Motor neuron (in vitro differentiated cells): ENCODE results near the gene MRPL52. TPM values are rescaled to one million over a fixed set of nuclear protein-coding genes. Genes with fewer than 3 reads are reported as not detected.
A peak's percentile ranks its signal among the peaks of the same experiment; 100 is the strongest.

Source experiments
- ATAC-seq, 8 experiments: fragments of 200-7000 bp; cut with Tn5 transposase; replicated peaks in 6 of 8; 2 replicates each; pipeline ENCODE4 v1.8.0; 2021; ENCODE audit warnings: mild to moderate bottlenecking in 8 of 8, moderate library complexity in 8 of 8
- H3K27ac ChIP-seq, 2 donors: fragments of 250-450 bp; sonication (Bioruptor Pico); 2 replicates each; pipeline ENCODE4 v1.9.0; 2021; ENCODE audit warnings: antibody characterized with exemption in 2 of 2, mild to moderate bottlenecking in 2 of 2, moderate library complexity in 1 of 2
- H3K4me1 ChIP-seq, 2 donors: fragments of 250-450 bp; sonication (Bioruptor Pico); replicated peaks in 1 of 2; 2 replicates each; pipeline ENCODE4 v1.6.1; 2021; ENCODE audit warnings: antibody characterized with exemption in 2 of 2, mild to moderate bottlenecking in 2 of 2, moderate library complexity in 1 of 2
- H3K4me3 ChIP-seq, 5 donors: fragments of 250-450 bp; sonication (Bioruptor Pico); 2 replicates each; pipeline ENCODE4 v1.9.0; 2021; ENCODE audit warnings: antibody characterized with exemption in 5 of 5, mild to moderate bottlenecking in 5 of 5, moderate library complexity in 4 of 5
- WGBS, 10 experiments: fragments of 450-650 bp; shearing (Covaris generic); methylation state at CpG; one replicate each; pipeline ENCODE4 v1.0.0; 2022; 5-methylcytosine and 5-hydroxymethylcytosine counted together
- in situ Hi-C, 9 experiments: fragments of 400-800 bp; cut with MboI; loops; one replicate each; pipeline ENCODE4 v1.15.0; 2021; ENCODE audit warnings: low sequenced_read_pairs in 9 of 9, low pct_unique_long_range_greater_than_20kb in 2 of 9; ENCODE audit not compliant: unreplicated experiment in 9 of 9
- total RNA-seq, 8 experiments: library from RNA; unstranded; fragments of 300-600 nt; gene quantifications; 2 replicates each; pipeline versions ENCODE4 v1.2.3 to v1.2.4, GENCODE V29; 2022

The MRPL52 gene
- total RNA-seq, 8 experiments from 2014 or later: 60.7 to 112 (median 87.1) TPM

DNA sequence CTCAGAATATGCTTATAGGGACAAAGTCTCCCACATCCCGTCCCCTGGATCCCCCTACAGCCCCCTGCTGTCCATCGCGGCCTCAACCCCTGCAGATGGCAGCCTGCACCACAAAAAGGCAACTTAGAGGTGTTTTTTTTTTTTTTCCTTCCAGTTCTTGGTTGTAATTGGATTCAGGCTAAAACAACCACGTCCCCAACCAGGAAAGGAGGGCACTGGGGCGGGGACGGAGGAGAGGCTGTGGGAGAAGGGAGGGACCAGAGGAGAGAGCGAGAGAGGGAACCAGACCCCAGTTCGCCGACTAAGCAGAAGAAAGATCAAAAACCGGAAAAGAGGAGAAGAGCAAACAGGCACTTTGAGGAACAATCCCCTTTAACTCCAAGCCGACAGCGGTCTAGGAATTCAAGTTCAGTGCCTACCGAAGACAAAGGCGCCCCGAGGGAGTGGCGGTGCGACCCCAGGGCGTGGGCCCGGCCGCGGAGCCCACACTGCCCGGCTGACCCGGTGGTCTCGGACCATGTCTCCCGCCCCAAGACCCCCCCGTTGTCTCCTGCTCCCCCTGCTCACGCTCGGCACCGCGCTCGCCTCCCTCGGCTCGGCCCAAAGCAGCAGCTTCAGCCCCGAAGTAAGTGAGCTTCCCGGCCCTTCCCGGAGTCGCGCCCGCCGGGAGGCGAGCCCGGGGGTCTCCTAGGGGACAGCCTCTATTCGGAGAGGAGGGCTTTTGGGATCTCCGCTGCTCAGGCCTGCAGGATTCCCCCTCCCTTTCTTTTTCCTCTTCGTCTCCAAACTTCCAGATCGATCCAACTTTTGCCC is 6.8 kb downstream of the MRPL52 start, which contains the start of gene MMP14:
Gene MMP14 (plus strand): TSS at position 285 of the 813 bp plus-strand sequence. CDS start 233 bp downstream, at position 518.
- in situ Hi-C loops: loop anchor here in 2 of 9 experiments (25.0 kb wide), 2 partner anchors 274 to 449 kb away; no protein-coding TSS in a partner anchor

DNA sequence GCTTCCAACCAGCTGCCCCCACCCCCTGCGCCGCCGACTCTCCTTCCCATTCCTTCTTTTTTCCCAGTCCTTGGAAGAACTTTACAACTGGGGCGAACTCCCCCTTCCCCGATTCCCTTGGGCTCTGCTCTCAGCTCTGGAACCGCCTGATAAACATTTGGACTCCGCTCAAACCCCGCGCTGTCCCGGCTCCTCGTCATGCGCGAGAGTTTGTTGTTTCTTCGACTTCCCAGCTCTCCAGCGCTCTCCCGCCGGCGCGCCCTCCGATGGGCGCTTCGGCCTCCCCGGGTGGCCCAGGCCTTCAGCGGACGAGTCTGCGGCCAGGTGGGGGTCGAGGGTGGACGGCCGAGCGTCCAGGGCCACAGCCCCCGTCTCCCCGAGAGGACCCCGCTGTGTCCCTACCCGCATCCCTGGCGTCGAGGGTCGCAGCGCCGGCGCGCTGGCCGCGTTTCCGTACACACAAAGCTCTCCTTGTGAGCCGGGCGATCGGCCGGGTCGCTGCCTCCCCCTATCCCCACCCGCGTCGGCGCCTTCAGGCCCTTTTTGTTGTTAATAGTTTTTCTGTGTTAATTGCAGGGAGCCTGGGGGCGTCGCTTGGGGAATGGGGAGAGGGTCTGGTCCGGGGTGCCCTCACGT is 7.5 kb downstream of the MRPL52 start:
- in situ Hi-C loops: loop anchor here in 2 of 9 experiments (25.0 kb wide), 2 partner anchors 275 to 450 kb away; no protein-coding TSS in a partner anchor
- ATAC-seq: peak; percentile 14 to 87 (median 56)

More for the DNA sequence above, 6.8 kb downstream of the MRPL52 start, which contains the start of gene MMP14:
- WGBS, 10 experiments: 0 to 16% (median 6%) methylated on average over 2 to 27 of the region's 46 CpGs; no CpG with 5 or more reads in 3 of the 10 experiments
- Histone ChIP-seq H3K27ac (no peak within 1 kb of the TSS), H3K4me3 (peak within 1 kb of the TSS; percentile 13 to 32 (median 29)), H3K4me1 (peaks cover 0 to 3% of the 10 kb centered on the region in 2 donors)
- ATAC-seq: peak; percentile 28 to 62 (median 54)

DNA sequence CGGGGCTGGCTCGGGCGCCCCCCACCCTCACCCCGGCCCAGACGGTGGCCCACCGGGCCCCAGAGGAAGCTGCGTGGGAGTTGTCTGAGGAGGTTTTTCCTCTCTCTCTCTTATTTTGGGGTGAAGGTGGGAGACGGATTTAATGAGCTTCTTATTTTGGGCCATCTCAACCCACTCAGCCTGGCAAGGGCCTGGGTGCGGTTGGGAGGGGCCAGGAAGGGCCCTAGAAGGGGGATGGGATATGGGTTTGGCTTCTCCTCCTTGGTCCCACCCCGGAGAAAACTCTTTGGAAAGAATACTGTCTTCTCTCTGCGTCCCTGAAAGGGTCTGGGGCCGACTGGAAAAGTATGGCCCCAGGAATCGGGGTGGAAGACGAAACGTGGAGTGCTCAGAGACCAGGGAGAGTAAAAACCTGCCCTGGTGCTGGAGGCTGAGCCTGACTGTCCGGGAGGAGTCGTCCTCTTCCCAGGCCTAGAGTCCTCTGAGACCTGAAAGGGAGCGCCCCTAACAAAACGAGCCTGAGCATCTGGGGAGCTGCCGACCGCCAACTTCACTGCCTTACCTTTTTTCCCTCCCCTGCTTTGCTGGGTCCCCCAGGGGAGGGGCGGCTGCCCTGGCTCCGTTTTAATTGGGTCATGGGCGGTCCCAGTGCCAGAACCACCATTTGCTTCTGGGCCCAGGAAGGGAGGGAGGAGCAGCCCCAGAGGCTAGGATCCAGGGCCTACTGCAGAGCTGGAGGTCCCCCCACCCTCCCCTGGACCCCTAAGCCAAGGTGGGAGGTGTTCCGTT is 8.3 kb downstream of the MRPL52 start:
- Histone ChIP-seq H3K4me1 (peaks cover 0 to 3% of the 10 kb centered on the region in 2 donors), H3K27ac (no peak overlapping the region), H3K4me3 (no peak overlapping the region)
- WGBS, 10 experiments: 0 to 100% (median 78%) methylated on average over 1 to 7 of the region's 25 CpGs; no CpG with 5 or more reads in 5 of the 10 experiments
- in situ Hi-C loops: loop anchor here in 2 of 9 experiments (25.0 kb wide), 2 partner anchors 276 to 451 kb away; no protein-coding TSS in a partner anchor
- ATAC-seq: peak in 2 of 8 experiments; percentile 23 to 24

More for the DNA sequence above, 7.5 kb downstream of the MRPL52 start:
- peaks cover 0 to 3% of the 10 kb centered on the region in 2 donors for H3K4me1 ChIP-seq
- peak overlapping the region; percentile 0 to 32 (median 29) for H3K4me3 ChIP-seq
- 0 to 22% (median 0%) methylated on average over 1 to 16 of the region's 57 CpGs; no CpG with 5 or more reads in 5 of the 10 experiments for WGBS, 10 experiments
- no peak overlapping the region for H3K27ac ChIP-seq

DNA sequence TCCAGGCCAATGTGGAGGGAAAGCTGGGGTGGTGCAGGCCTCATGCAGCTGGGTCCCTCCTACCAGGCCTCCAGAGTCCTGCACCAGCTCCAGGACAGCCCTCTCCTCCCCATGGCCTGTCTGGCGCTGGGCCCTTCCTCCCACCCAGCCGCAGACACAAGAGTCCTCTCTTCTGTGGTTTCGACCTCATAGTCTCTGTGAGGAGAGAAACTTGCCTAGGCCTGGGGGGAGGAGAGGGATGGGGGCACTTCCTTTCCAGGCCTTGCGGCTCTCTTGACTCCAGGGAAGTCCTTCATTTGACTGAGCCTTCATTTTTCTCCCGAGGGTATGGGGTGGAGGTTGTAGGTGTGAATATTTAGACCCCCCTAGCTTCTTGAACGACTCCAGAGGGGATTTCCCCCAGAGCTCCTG is 8.9 kb downstream of the MRPL52 start:
- H3K27ac ChIP-seq: no peak overlapping the region
- in situ Hi-C loops: loop anchor here in 2 of 9 experiments (25.0 kb wide), 2 partner anchors 276 to 451 kb away; no protein-coding TSS in a partner anchor

DNA sequence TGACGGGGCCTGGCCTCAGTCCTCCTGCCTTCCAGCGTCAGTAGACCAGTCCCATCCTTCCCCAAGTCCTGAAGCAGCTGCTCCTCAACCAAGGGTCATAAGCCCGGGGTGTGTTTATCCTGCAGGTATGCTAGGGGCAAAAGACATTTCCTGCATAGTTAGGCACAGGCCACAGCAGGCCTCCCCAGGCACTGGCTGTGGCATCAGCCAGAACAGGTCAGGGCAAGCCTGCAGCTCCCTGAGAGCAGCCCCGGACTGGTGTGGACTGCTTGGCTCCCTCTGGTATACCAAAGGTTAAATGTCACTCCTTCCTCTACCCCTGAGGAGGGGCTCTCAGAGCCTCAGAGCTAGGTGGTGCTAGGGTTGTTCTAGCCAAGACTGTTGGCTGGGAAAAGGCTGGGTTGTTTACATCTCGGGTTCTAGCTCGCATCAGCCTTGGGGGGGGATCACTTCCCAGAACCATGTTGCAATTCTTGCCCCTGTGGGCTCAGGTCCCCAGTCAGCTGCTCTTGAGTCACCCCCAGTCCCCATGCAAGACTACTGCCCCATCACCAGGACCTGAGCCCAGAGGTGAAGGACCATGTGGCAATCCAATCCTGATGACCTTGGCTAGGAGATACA is 9.6 kb downstream of the MRPL52 start:
- no peak overlapping the region for H3K27ac ChIP-seq
- in situ Hi-C loops: loop anchor here in 2 of 9 experiments (25.0 kb wide), 2 partner anchors 277 to 452 kb away; no protein-coding TSS in a partner anchor
- ATAC-seq: peak in 2 of 8 experiments; percentile 4 to 5
- WGBS, 10 experiments: 0 to 100% (median 60%) methylated on average over 1 to 3 of the region's 6 CpGs; no CpG with 5 or more reads in 2 of the 10 experiments
- peaks cover 0 to 3% of the 10 kb centered on the region in 2 donors for H3K4me1 ChIP-seq
- no peak overlapping the region for H3K4me3 ChIP-seq

More for the DNA sequence above, 8.9 kb downstream of the MRPL52 start:
- H3K4me1 ChIP-seq: peaks cover 0 to 3% of the 10 kb centered on the region in 2 donors
- H3K4me3 ChIP-seq: no peak overlapping the region
- WGBS, 10 experiments: 0 to 100% (median 50%) methylated on average over 1 to 2 of the region's 6 CpGs; no CpG with 5 or more reads in 3 of the 10 experiments
- peak in 2 of 8 experiments; percentile 11 to 18 for ATAC-seq

DNA sequence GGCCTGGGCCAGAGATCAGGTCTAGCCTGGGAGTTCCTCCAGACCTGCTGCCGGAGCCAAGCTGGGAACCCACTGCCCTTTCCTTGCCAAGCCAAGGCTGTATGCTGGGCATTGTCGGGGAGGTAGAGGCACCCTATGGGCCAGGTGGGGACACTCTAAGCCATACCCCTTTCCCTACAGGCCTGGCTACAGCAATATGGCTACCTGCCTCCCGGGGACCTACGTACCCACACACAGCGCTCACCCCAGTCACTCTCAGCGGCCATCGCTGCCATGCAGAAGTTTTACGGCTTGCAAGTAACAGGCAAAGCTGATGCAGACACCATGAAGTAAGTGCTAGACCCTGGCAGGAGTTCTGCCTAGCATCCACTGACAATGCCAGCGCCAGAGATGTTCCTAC is 11.6 kb downstream of the MRPL52 start:
- H3K4me3 ChIP-seq: no peak overlapping the region
- 60 to 100% (median 90%) methylated on average over 1 to 5 of the region's 9 CpGs; no CpG with 5 or more reads in 4 of the 10 experiments for WGBS, 10 experiments
- in situ Hi-C loops: loop anchor here in 3 of 9 experiments (10.0 to 25.0 kb wide), 3 partner anchors 267 to 454 kb away; no protein-coding TSS in a partner anchor
- ATAC-seq: no peak
- no peak overlapping the region for H3K27ac ChIP-seq
- H3K4me1 ChIP-seq: peaks cover 0 to under 1% of the 10 kb centered on the region in 2 donors

DNA sequence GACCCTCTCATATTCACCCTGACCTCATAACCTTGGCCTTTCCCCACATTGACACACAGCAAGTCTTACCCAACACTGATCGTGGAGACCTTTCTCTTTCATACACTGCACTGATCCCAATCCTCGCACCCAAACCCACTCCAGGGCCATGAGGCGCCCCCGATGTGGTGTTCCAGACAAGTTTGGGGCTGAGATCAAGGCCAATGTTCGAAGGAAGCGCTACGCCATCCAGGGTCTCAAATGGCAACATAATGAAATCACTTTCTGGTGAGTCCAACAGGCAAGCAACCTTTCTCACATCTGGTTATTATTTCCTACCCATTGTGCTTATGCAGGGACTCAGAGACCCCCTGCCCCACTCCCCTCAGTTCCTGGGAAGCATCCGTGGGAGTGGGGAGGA is 12.1 kb downstream of the MRPL52 start:
- no peak overlapping the region for H3K4me3 ChIP-seq
- ATAC-seq: no peak
- H3K27ac ChIP-seq: no peak overlapping the region
- no peaks in the 10 kb centered on the region for H3K4me1 ChIP-seq
- in situ Hi-C loops: loop anchor here in 3 of 9 experiments (10.0 to 25.0 kb wide), 3 partner anchors 267 to 454 kb away; no protein-coding TSS in a partner anchor
- WGBS, 10 experiments: 56 to 100% (median 89%) methylated on average over 1 to 7 of the region's 8 CpGs; no CpG with 5 or more reads in 5 of the 10 experiments

DNA sequence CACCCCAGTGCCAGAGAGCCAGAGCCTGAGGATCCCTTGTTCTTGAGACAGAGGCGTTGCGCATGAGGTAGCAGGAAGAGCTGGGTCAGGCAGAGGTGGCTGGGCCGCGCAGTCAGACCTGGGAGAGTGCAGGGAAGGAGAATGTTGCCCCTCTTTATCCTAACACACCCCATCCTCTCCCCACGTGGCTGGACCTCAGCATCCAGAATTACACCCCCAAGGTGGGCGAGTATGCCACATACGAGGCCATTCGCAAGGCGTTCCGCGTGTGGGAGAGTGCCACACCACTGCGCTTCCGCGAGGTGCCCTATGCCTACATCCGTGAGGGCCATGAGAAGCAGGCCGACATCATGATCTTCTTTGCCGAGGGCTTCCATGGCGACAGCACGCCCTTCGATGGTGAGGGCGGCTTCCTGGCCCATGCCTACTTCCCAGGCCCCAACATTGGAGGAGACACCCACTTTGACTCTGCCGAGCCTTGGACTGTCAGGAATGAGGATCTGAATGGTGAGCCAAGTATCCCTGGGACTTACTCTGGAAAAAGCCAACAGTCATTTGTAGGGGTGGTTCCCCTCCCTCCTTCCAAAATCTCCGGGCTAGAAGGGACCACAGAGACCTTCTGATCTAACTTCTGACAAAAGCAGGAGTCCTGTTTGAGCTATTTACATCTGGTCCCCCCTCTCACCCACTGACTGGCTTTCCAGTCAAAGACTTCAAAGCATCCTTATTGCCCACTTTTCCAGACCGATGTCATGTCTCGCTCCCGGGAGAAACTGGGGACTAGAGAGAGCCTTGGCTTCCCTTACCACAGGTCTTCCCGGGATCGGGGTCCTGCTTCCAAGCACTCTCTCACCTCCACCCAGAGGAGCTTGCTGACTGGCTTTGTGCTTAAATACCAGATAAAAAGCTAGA is 12.8 kb downstream of the MRPL52 start:
- Histone ChIP-seq H3K4me3 (no peak overlapping the region), H3K4me1 (no peaks in the 10 kb centered on the region), H3K27ac (no peak overlapping the region)
- in situ Hi-C loops: loop anchor here in 3 of 9 experiments (10.0 to 25.0 kb wide), 3 partner anchors 268 to 455 kb away; no protein-coding TSS in a partner anchor
- ATAC-seq: no peak
- WGBS, 10 experiments: 58 to 98% (median 83%) methylated on average over 2 to 16 of the region's 28 CpGs; no CpG with 5 or more reads in 1 of the 10 experiments

DNA sequence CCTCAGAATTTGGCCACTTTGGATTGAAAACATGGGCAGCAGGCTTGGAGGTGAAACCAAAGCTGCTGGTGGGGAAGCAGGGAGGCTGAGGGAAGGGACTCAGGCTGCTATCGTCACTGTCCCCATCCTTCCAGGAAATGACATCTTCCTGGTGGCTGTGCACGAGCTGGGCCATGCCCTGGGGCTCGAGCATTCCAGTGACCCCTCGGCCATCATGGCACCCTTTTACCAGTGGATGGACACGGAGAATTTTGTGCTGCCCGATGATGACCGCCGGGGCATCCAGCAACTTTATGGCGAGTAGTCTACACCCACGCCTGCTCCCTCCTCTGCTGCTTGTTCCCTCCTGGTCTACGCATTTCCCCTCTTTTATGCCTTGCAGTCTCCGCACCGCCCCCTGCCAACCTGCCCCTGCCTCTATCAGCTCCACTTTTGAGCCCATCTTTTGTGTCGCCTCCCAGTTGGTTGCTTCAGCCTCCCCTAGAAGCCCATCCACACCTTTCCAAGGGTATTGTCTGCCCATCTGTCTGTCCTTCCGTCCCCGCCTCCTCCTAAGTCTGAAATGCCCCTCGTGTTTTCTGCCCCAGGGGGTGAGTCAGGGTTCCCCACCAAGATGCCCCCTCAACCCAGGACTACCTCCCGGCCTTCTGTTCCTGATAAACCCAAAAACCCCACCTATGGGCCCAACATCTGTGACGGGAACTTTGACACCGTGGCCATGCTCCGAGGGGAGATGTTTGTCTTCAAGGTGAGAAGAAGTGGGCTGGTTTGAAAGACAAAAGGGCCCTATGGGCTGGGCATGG is 13.6 kb downstream of the MRPL52 start:
- ATAC-seq: no peak
- in situ Hi-C loops: loop anchor here in 3 of 9 experiments (10.0 to 25.0 kb wide), 3 partner anchors 269 to 456 kb away; no protein-coding TSS in a partner anchor
- Histone ChIP-seq H3K4me3 (no peak overlapping the region), H3K27ac (no peak overlapping the region), H3K4me1 (peaks cover 0 to 4% of the 10 kb centered on the region in 2 donors)
- 20 to 100% (median 80%) methylated on average over 1 to 7 of the region's 21 CpGs; no CpG with 5 or more reads in 2 of the 10 experiments for WGBS, 10 experiments
